HL-60 (cell line): ENCODE data around the gene ABI2.

Experiments used
- DNase-seq, 2 experiments: peaks; one replicate each; pipeline ENCODE4 v3.0.0-alpha.2; 2010 to 2020; ENCODE audit warnings: low read depth in 1 of 2, low spot score in 1 of 2
- H3K27ac ChIP-seq: fragments of 250-450 bp; sonication (Bioruptor Pico); replicated peaks from 2 replicates; pipeline ENCODE4 v1.5.1; 2020; ENCODE audit warnings: mild to moderate bottlenecking, moderate library complexity
- H3K27me3 ChIP-seq: fragments of 250-450 bp; sonication (Bioruptor Pico); 2 replicates; pipeline ENCODE4 v1.5.1; 2021; ENCODE audit warnings: mild to moderate bottlenecking, moderate library complexity; ENCODE audit not compliant: insufficient read depth, poor library complexity, severe bottlenecking
- H3K4me3 ChIP-seq: replicated peaks from 2 replicates; pipeline ENCODE4 v1.5.1; 2011; ENCODE audit warnings: mild to moderate bottlenecking, control low read depth, low read length; ENCODE audit not compliant: insufficient read depth
- CTCF ChIP-seq: IDR thresholded peaks from one replicate; pipeline ENCODE4 v1.5.1; 2011; ENCODE audit warnings: low read length, control low read depth, inconsistent platforms; ENCODE audit not compliant: insufficient read depth
- GABPA ChIP-seq: IDR thresholded peaks from 2 replicates; pipeline ENCODE4 v1.6.1; 2012; ENCODE audit warnings: low read depth
- POLR2AphosphoS5 ChIP-seq: IDR thresholded peaks from 2 replicates; pipeline ENCODE4 v1.6.1; 2012; ENCODE audit warnings: low read depth
- REST ChIP-seq: IDR thresholded peaks from 2 replicates; pipeline ENCODE4 v1.6.1; 2012; ENCODE audit warnings: low read depth; ENCODE audit not compliant: insufficient replicate concordance
- SPI1 ChIP-seq: IDR thresholded peaks from 2 replicates; pipeline ENCODE4 v1.6.1; 2012; ENCODE audit warnings: low read depth, mild to moderate bottlenecking, borderline replicate concordance

Gene ABI2

DNA sequence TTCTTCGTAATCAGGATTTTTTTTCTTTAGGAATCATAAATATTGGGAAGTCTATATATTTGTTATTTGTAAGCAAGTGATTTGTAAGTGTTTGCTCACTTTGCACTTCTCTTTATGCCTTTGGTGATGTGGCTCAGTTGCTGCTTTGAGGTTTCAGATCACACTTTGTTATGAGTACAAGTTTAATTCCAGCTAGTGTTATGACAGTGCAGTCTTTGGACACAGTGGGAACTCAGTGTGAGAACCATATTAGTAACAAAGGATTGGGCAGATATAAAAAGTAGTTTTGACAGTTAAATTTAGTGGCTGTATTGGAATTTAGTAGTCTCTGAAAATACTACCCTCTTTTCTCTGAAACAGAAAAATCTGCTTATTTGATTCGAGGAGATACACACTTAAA is 67.7 kb downstream of the ABI2 start:
- Histone ChIP-seq H3K27me3 (no peaks in the 10 kb centered on the region), H3K4me3 (no peak overlapping the region), H3K27ac (no peak overlapping the region)
- no peak for DNase-seq
- TF ChIP-seq POLR2AphosphoS5 (no peak), CTCF (no peak), REST (no peak), SPI1 (no peak), GABPA (no peak)

DNA sequence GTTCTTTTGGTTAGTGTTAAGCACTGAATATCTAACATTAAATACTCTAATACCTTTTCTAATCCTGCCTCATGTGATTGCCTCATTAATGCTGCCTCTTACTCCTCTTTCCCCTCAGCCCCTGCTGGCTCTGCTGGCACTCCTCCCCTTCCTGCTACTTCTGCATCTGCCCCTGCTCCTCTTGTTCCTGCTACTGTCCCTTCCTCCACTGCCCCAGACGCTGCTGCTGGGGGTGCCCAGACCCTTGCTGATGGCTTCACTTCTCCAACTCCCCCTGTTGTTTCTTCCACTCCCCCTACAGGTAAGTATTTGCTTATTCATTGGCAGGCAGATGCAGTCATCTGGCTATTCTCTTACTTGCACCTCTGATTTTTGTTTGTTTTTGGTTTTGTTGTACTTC is 68.5 kb downstream of the ABI2 start:
- H3K27me3 ChIP-seq: no peaks in the 10 kb centered on the region
- no peak for DNase-seq
- H3K27ac ChIP-seq: no peak overlapping the region
- no peak for TF ChIP-seq POLR2AphosphoS5
- no peak overlapping the region for H3K4me3 ChIP-seq

DNA sequence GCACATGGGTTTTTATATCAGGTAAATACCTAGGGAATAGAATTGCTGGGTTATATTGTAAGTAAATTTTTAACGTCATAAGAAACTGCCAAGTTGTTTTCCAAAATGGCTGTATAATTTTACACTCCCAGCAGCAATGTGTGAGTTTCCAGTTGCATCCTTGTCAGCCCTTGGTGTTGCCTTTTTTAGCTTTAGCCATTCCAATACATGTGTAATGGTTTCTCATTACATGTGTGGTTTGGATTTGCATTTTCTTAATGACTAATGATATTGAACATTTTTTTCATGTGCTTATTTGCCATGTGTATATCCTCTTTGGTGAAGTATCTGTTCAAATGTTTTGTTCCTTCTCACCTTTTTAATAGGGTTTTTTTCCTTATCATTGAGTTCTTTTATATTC is 70.8 kb downstream of the ABI2 start:
- TF ChIP-seq SPI1: no peak
- no peak for TF ChIP-seq REST
- no peak for TF ChIP-seq POLR2AphosphoS5
- no peak for TF ChIP-seq CTCF
- TF ChIP-seq GABPA: no peak
- H3K4me3 ChIP-seq: no peak overlapping the region
- no peak for DNase-seq
- H3K27me3 ChIP-seq: no peaks in the 10 kb centered on the region
- H3K27ac ChIP-seq: no peak overlapping the region

DNA sequence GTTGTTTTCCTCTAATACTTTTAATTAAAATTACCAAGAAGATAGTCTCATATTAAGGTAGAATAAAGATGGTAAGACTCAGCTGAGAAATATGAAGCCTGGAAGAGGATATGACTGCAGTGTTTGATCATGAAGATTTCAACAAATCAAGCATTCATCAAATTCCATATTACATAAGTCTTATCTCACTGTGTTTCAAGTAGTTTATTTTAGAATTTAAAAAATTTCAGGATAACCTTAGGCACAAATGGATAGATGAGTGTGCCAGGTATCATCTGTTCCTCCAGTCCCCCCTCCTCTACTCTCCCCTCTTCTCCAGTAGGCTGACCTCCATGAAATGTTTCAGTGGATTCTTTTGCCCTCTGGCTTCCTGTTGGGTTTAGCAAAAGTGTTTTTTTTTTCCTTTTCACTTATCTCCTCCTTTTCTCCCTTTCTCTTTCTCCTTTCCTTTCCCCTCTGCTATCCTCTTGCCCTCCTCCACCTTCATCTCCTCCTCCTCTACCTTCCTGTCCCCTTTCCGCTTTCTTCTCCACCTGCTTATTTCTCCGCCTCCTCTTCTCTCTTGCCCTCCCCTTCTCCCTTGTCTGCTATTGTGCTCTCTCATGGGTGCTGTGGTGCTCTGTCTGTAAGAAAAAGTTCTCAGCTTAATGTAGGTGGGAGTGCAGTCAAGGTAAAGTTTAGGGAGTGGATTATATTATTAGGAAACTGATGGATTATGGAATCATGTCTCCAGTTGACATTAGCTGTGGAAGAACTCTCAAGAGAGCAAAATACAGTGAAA is 72.8 kb downstream of the ABI2 start:
- Histone ChIP-seq H3K27me3 (no peaks in the 10 kb centered on the region), H3K27ac (no peak overlapping the region), H3K4me3 (no peak overlapping the region)
- TF ChIP-seq GABPA: no peak
- no peak for TF ChIP-seq CTCF
- no peak for TF ChIP-seq POLR2AphosphoS5
- no peak for TF ChIP-seq REST
- no peak for TF ChIP-seq SPI1
- no peak for DNase-seq
